GM03348 (cell line): Measurements from ENCODE around the gene ZNF385B.
"Not testable (repeated sequence)": the region's sequence is repeated elsewhere in the genome, so short reads cannot be mapped to it uniquely, and the experiment has no call there.

Experiments used
- DNase-seq: peaks from one replicate; pipeline ENCODE4 v3.0.0; 2012; ENCODE audit warnings: low spot score

Gene ZNF385B

DNA sequence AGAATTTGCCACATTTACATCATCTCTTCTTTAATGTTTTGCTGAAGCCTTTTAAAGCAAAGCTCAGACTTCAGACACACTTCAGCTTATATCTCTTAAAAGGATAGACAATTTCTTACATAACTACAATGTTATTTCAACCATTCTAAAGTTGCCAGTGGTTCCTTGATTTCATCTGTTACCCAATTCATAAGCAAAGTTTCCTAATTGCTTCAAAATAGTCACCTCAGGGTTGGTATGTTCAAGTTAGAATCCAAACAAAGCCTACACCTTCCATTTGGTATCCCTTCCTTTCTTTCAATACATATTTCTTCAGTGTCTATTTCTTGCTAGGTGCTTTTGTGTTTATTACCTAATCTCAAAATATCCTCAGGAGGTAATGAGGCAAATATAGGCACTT is 60.6 kb downstream of the ZNF385B start:
- DNase-seq: no peak

DNA sequence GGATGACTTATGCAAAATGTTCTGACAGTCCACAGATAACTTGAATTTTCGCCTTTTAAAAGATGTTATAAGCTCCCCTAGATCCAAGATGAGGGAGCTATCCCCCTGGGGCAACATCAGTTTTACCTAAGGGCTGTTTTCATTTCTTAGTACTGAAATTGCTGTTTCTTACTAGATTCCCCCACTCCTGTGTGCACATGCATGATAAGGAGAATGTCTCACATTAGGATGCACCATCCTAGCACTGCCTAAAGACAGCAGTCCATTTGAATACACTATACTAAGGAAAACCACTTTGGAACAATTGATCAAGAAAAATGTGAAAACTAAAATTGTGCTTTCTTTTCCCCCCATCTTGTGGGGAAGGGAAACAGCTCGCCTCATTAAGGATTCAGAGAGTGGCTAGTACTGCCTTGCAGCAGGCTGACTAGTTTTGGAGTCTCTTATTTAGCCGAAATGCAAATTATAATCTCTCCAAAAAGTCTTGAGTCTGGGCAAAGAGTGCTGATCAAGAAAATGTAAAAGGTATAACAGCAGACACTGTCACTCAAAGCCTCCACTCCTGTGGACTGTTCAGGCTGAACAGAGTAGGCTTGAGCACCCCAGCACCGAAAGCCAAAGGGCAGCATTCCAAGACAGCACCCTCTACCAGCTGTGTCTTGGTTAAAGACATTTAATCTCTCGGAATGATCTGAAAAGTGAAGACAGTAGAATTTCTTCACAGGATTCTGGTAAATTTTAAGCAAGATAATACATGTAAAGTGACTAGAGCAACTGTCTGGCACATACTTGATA is 65.0 kb downstream of the ZNF385B start:
- no peak for DNase-seq

DNA sequence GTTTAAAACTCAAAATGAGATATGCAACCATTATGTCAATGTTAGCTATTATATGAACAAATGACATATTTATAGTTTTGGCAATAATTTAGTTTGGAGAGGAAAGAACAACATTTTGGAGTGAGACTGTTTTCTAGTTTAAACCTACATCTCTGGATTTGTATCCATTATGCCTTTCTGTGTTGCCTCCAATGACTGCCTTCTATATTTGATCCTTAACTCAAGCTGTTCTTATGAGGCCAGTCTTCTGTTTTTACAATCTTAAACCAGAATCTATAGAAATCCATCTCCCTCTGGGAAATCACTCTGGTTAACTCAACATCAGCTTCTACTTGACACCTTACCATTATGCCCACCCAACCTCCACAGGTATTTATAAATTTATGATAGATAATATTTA is 67.5 kb downstream of the ZNF385B start:
- no peak for DNase-seq

DNA sequence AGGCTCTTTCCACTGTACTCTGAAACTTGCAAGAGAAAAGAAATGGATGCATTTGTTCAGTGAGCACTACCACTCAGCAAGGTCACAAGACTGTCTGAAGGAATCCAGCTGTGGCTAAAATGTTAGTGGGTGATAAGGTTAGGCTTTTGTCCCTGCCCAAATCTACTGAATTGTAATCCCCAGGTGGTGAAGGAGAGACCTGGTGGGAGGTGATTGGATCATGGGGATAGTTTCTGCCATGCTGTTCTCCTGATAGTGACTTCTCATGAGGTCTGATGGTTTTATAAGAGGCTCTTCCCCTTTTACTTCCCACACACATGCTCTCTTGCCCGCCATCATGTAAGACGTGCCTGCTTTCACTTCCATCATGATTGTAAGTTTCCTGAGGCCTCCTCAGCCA is 68.2 kb downstream of the ZNF385B start:
- no peak for DNase-seq

DNA sequence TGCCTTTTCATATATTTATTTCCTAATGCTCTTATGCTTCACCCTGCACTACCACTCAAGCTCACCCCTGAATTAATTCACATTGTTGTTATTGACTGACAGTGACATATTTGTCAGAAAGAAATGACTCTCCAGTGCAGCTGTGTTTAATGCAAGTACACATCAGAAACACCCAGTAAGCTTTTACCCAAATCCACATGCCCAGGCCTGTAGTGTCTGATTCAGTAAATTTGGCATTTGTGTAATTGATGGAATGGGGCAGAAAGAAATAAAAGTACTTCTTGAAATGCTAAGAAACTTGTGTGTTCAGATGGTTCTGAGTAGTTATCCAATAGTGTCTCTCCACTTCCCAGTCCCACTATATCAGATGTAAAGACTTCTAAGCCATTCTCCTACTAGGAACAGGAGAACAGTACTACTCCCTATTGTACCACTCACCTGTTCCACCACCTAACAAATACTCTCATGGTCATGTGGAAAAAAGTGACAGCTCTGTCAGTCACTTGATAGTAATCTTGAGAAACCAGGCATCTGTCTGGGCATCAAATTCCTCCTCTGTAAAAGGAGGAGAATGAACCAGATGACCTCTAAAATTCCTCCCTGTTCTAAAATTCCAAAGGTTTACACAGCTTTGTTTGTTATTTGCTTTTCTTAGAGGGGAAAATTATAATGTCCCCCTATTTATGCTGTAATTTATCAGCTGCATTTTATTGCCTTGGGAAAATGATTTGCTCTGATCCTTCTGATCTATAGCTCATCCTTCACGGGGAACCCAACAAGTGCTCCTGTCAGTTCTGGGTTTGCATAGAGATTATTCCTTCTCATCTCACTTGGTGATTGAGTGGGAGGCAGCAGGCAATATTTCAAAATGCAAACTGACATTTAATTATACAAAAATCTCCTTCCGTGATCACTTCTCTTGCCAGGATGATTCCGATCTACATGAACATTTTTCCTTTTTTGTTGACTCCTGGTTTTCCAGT is 70.9 kb downstream of the ZNF385B start:
- no peak for DNase-seq

DNA sequence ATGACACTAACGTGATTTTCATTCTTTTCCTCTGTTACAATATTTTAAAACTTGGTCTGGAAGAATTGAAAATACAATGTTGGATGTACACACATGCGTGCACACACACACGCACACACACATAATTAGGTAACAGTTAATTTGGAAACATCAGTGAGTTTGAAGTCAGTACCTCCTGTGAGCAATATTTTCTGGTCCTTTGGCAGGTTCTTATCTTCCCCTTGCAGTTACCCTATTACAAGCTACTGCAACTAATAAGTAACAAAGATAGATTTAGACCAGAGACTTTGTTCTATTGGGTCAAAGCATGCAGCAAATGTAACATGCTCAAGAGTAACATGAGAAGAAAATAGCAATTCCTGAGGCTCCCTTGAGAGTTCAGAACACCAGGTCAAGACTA is 73.3 kb downstream of the ZNF385B start:
- DNase-seq: no peak

DNA sequence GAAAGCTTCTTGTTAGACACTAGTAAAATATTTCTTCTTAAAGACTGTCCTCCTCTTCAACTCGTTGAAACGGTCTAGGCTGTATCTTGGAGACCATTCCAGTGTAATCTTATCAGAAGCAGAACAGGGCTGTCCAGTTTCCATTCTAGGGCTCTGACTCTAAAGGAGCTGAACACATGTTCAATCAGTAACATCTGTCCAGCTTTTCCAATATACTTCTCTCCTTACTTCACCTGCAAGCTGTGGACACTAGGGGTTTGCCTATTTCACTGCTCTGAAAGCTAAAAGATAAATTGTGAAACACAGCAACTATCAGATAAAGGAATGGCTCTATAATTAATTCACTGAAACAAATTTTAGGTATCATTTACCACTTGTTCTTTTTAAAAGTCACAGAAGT is 73.8 kb downstream of the ZNF385B start:
- no peak for DNase-seq

DNA sequence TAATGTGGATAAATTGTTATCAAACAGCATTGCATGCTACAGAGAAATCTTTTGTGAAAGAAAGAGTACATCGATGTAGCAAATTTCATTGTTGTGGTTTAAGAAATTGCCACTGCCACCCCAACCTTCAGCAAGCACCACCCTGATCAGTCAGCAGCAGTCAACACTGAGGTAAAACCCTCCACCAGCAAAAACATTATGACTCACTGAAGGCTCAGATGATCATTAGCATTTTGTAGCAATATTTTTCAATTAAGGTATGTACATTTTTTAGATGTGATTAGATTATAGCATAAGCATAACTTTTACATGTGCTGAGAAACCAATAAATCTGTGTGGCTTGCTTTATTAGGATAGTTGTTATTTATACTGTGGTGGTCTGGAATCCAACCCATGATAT is 75.5 kb downstream of the ZNF385B start:
- no peak for DNase-seq

DNA sequence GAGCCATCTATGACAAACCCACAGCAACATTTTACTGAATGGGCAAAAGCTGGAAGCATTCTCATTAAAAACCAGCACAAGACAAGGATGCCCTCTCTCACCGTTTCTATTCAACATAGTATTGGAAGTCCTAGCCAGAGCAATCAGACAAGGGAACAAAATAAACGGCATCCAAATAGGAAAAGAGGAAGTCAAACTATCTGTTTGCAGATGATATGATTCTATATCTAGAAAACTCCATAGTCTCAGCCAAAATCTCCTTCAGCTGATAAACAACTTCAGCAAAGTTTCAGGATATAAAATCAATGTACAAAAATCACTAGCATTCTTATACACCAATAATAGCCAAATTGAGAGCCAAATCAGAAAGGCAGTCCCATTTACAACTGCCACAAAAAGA is 79.1 kb downstream of the ZNF385B start:
- not testable (repeated sequence) for DNase-seq

DNA sequence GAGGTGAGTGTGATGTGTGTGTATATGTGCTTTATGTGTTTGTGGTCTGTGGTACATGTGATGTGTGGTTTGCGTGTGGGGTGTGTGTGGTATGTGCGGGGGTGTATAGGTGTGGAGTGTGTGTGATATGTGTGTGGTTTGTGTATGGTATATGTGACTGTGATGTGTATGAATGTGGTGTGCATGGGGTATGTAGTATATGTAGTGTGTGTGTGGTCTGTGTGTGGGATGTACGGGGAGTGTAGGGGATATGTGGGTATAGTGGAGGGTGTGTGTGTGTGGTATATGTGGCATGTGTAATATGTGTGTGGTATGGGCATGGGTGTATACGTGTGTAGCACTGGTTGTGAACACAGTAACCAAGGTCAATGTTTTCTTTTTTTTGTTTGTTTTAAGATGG is 87.4 kb downstream of the ZNF385B start:
- no peak for DNase-seq

DNA sequence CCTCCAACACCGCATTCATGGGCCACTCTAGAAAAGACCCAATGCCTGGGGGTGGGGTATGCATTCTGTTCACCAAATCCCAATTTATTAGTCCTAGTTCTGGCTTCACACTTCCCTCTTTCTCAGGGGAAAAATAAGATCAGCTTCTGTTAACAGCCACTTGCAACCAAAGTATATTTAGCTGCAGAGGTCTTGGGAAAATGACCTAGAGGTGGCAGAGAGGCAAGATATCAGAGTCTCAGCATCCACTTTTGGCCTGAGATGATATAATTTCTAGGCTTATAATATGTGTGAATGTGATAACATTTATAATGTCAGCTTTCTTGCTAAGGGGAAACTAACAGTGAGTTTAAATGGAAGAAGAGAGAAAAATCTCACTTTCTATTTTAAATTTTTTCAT is 89.1 kb downstream of the ZNF385B start:
- no peak for DNase-seq

DNA sequence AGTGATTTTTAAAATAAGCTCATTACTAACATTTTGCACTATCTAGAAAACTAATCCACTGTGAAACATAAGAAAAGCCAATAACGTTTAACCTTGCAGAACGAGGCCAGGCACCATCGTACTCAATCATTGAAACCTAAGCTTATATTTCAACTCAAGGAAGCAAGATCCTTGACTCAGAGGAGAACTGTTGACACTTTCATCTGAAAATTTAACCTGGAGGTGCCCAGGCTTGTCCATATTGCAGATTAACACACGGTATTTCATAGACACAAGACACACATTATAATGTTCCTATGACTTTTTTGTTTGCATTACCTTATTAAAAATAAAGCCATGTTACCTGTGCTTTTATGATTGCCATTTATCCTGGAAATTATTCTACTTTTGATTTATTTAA is 89.6 kb downstream of the ZNF385B start:
- DNase-seq: no peak

DNA sequence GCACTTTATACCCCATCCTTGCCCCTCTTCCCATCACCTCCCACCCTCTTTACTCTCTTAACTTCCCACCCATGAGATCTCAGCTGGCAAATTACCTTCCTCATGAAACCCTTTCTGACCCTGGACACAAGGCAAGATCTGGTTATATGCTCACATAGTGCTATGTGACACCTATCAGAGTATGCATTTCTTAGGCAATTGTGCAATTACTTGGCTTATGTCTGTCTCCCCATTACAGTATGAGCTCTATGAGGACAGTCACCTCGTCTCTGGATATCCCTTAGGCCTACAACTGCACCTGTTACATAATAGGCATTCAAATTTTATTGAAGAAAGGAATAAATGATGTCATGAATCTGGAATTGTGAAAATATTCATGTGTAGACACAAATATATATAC is 91.4 kb downstream of the ZNF385B start:
- DNase-seq: no peak

DNA sequence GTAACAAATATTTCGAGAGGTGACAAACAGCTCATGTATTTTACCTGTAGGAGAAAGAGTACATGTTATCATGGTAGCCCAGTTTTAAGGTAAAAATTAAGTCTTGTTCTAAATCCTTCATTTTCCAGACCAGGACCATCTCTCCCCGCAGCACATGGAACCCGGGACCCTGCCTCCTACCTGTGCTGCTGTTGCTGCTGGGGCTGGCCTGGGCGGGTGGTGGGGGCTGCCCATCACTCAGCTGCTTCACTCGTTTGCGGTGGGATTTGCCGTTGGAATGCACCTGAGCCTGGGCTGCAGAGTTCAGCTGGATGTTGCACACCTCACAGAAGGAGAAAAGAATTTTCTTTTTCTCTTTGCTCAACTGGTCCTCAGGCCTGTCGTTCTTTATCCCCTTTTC is 92.1 kb downstream of the ZNF385B start:
- DNase-seq: no peak

DNA sequence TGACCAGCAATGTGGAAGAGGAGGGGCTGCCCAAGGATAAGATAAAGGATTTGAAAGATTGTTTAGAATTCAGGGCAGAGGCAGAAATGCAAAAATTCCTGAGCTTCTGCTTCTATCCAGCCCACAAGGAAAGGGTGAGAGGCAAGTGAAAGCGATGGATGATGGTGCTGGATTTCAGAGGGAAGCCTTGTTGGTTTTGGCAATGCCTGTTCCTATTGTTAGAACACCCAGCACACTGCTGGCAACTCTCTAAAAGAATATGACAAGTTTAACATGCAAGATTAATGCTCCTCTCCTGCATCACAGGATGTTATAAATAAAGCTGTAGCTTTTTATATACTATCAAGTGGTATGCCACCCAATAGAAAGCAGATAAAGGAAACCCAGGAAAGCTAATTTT is 92.6 kb downstream of the ZNF385B start:
- peak; percentile 34 for DNase-seq

DNA sequence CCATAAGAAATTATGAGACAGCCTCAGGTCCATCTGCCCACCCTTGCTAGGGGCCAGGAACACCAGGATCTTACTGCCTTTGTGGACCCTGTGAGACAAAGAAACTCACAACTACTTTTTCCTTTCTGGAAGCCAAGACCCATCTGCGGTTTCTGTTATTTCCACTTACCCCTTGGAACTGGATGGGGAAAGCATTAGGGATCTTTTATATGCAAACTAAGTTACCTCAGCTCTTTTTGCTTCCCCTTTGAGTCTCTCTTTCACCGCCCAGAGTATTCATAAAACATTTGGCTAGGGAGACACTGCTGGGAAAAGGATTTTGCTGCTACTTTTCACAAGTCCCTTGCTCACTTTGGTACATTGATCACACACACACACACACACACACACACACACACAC is 95.7 kb downstream of the ZNF385B start:
- no peak for DNase-seq

DNA sequence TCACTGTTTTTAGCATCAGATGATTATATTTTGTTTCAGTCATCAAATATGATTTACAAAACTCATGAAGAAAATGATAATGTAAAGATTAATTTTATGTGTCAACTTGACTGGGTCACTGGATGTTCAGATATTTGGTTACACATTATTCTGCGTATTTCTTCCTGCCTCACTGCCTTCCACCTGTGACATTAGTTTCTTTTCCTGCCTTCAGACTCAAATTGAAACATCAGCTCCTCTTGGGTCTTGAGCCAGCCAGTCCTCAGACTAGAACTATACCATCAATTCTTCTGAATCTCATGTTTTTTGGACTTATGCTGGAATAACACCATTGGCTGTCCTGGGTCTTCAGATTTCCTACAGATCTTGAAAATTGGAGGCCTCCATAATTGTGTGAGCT is 96.7 kb downstream of the ZNF385B start:
- no peak for DNase-seq

DNA sequence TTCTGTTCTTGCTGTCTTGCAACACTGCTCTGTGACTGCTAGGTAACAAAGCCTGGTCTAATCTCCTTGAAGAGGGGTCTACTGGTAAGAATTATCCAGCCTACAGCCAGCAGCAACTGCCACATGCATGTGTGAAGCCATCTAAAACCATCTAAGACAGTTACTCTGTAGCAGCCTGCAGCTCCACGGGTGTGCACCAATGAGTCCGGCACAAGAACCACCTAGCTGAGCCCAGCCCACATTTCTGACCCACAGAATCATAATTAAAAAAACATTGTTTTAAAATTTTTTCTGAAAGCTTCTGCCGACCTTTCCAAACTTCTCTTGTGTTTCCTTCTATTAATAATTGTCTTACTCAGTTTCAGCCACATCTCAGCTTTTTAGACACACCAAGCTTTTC is 102.8 kb downstream of the ZNF385B start:
- no peak for DNase-seq

DNA sequence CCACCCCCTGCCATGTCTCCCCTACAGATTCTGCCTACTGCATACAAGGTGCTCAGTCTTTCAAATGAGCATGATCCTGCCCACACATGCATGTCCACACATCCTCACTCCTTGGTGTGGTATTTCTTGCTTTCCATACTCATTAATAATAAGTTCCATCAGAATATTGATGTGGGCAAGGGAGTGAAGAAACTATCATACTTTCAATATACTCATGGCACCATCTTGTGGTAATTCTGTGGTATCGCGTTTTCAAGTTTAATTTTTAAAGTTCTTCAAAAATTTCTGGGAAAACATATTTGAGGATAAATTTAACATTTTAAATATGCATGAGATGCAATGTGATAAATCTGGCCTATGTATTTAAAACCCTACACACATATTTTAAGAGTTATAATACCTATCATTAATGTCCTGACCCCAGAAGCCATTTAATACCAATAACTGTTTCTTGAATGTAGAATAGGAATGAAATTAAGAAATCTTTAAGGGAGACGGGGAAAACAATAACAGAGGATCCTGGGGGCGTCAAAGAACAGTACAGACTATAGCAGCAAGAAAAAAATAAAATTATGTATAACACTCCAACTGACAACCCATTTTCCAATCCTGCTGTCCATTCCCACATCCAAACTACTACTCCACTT is 110.1 kb downstream of the ZNF385B start:
- peak; percentile 54 for DNase-seq

DNA sequence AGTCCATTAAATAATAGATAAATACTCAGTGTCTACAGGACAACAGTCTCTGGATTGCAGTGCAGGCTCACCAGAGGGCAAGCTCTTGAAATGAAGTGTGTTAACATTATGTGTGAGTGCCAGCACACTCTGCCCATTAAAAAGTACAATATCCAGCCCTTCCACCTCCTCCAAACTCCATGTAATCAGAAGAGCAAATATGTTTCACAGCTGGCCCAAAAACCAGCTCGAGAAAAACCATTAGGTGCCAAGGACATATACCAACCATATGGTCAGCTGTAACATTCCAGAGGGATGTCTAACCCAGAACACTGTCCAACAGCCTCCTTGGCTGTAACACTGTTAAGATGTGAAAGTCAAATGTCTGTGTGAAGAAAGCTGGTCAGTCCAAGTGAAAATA is 112.2 kb downstream of the ZNF385B start:
- peak; percentile 51 for DNase-seq

DNA sequence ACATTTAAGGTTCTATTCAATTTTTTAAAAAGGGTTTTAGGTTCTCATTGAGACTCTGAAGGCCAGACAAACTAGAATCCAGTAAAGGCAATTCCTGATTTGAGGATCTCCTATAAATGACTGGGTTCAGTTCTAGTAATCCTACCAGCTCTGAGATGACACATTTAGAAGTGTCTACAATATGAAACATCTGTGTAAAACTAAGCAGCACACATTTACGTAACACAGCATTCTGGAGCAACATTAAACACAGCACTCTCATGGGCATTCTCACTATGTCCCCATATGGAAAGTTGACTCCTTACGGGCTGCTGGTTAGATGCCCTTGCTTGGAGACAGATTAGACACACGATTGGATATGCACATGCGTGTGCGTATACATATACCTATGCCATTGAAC is 114.4 kb downstream of the ZNF385B start:
- DNase-seq: no peak

DNA sequence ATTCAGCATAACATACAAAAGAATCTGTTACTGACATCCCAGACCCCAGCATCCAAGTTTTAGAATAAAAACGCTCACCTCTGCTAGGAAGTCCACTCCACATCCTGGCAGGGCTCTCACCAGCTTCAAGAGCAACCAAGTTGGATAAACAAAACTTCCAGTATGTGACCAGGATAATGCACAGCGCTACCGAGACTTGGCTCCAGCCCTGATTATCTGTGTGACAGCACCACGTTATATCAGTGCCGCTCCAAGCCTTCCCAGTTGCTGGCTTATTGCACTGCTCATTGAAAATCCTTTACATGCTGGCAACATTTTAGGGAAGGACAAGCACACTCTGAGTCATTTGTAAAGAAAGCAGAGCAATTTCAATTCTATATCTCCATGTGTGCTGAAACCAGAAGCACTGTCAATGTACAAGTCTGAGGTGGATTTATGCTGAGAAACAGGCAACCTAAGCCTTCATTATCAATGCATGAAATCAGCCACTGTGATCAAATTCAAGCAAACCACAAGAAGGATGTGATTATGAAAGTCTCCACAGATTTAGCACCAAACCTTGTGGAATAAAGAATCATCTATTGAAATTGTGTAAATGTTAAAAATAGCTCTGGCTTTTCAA is 115.7 kb downstream of the ZNF385B start:
- DNase-seq: no peak
